ENCODE data around the gene RASD1. TPM values are rescaled to one million over a fixed set of nuclear protein-coding genes. Genes with fewer than 3 reads are reported as not detected.

Gene RASD1
- total RNA-seq, 1 experiment from 2014 or later, result 0.30 TPM

DNA sequence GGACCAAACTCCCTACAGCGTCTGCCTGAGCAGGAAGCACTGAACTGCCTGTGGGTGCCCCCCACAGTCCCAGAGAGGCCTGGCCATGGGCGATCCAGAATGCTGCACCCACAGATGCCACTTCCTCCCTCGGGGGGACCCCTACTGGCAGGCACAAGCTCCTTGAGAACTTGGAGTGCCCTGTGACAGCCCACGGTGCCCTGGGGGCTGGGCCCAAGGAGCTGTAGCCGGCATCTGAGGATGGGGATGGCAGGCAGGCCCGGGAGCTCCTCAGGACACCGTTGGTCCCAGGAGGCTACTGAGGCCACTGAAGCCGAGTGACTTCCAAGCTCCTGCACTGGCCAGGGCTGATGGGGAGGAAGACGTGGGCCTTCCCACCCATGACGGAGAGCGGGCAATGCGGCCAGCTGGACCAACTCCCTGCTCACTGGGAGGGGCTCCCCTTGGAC lies 15.1 kb upstream of the RASD1 start (continued):
- TF ChIP-seq REST (IDR thresholded peaks at IDR 0.05; ENCODE audit: low read depth), result no peak
- TF ChIP-seq, protein P1, sequence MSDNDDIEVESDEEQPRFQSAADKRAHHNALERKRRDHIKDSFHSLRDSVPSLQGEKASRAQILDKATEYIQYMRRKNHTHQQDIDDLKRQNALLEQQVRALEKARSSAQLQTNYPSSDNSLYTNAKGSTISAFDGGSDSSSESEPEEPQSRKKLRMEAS (IDR thresholded peaks at IDR 0.05), result no peak
- TF ChIP-seq CBX3 (IDR thresholded peaks at IDR 0.05; ENCODE audit: low read depth), result no peak
- no peak for TF ChIP-seq ELF1 (IDR thresholded peaks at IDR 0.05; ENCODE audit: borderline replicate concordance, low read depth)
- TF ChIP-seq RAD21 (IDR thresholded peaks at IDR 0.05; ENCODE audit: low read depth), result no peak
- no peak for TF ChIP-seq POLR2A (IDR thresholded peaks at IDR 0.05; ENCODE audit: borderline replicate concordance, extremely low read depth, insufficient read depth, insufficient read length)
- TF ChIP-seq JUND (IDR thresholded peaks at IDR 0.05), result no peak
- no peak for TF ChIP-seq SIN3A (IDR thresholded peaks at IDR 0.05; ENCODE audit: low read depth)
- no peak for TF ChIP-seq SP1 (IDR thresholded peaks at IDR 0.05; ENCODE audit: low read depth)
- no peak for TF ChIP-seq CEBPB (IDR thresholded peaks at IDR 0.05; ENCODE audit: low read depth)
- no peak for TF ChIP-seq ATF3 (IDR thresholded peaks at IDR 0.05)
- TF ChIP-seq SRF (IDR thresholded peaks at IDR 0.05; ENCODE audit: low read depth), result no peak

Data from HCT116 (cell line).